Muscle layer of duodenum (tissue), 2 donors: Measurements from ENCODE around the gene WT1.

Source experiments
- H3K27ac ChIP-seq: one replicate; pipeline ENCODE4 v1.7.0; 2013; ENCODE audit warnings: mild to moderate bottlenecking, low read length
- H3K27me3 ChIP-seq: one replicate; pipeline ENCODE4 v1.7.0; 2013; ENCODE audit warnings: low read depth, mild to moderate bottlenecking, control low read depth, low read length
- H3K36me3 ChIP-seq, 2 donors: one replicate each; pipeline ENCODE4 v1.7.0; 2013; ENCODE audit warnings: low read length in 2 of 2, control low read depth in 1 of 2, mild to moderate bottlenecking in 1 of 2; ENCODE audit not compliant: insufficient read depth in 2 of 2, control insufficient read depth in 1 of 2
- H3K4me1 ChIP-seq, 2 donors: one replicate each; pipeline ENCODE4 v1.7.0; 2013; ENCODE audit warnings: low read length in 2 of 2, mild to moderate bottlenecking in 2 of 2, control low read depth in 1 of 2, moderate library complexity in 1 of 2; ENCODE audit not compliant: insufficient read depth in 2 of 2, control insufficient read depth in 1 of 2
- H3K4me3 ChIP-seq, 2 donors: one replicate each; pipeline ENCODE4 v1.7.0; 2013; ENCODE audit warnings: low read length in 2 of 2, low read depth in 1 of 2, mild to moderate bottlenecking in 1 of 2
- H3K9me3 ChIP-seq, 2 donors: one replicate each; pipeline ENCODE4 v1.7.0; 2013; ENCODE audit warnings: low read length in 2 of 2, control low read depth in 1 of 2, mild to moderate bottlenecking in 1 of 2; ENCODE audit not compliant: control insufficient read depth in 1 of 2
- donor health status: healthy.

The WT1 gene

DNA sequence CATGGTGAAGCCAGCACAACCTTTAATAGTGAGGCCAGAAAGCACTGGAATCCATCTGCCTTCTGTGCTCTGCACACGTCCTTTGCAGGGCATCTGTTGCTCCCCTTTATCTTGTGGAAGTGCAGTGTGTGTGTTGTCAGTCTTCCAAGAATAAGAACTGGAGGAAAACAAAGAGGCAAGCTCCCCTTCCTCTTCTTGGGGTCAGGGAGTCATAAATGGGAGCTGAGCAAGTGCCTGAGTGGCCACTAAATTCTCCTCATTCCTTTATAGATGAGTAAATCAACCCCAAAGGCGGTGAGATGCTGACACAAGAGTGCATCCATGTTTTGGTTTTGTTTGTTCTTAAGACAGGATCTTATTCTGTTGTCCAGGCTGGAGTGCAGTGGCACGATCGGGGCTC is 38.3 kb downstream of the WT1 start:
- H3K27me3 ChIP-seq = peaks cover 5% of the 10 kb centered on the region
- H3K9me3 ChIP-seq = no peaks in the 10 kb centered on the region
- no peak overlapping the region for H3K27ac ChIP-seq
- H3K36me3 ChIP-seq = no peaks in the 10 kb centered on the region
- no peaks in the 10 kb centered on the region for H3K4me1 ChIP-seq
- H3K4me3 ChIP-seq = no peak overlapping the region

DNA sequence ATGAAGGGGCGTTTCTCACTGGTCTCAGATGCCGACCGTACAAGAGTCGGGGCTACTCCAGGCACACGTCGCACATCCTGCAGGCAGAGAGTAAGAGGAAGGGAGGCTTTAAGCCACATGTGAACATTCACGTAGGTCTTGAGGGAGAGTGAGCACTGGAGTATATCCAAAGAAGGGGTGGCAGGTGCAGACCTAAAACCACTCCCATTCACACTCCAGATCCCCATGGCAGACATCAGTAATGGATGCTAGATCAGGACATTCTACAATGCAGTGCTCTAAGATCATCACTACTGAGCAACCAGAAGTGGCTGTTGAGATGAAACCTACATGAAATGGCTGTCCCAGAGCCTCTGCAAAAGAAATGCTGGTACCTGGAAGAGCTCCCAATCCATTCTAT is 39.0 kb downstream of the WT1 start:
- Histone ChIP-seq H3K27me3 (peaks cover 5% of the 10 kb centered on the region), H3K36me3 (no peaks in the 10 kb centered on the region), H3K27ac (no peak overlapping the region), H3K4me3 (no peak overlapping the region), H3K4me1 (no peaks in the 10 kb centered on the region), H3K9me3 (no peaks in the 10 kb centered on the region)

DNA sequence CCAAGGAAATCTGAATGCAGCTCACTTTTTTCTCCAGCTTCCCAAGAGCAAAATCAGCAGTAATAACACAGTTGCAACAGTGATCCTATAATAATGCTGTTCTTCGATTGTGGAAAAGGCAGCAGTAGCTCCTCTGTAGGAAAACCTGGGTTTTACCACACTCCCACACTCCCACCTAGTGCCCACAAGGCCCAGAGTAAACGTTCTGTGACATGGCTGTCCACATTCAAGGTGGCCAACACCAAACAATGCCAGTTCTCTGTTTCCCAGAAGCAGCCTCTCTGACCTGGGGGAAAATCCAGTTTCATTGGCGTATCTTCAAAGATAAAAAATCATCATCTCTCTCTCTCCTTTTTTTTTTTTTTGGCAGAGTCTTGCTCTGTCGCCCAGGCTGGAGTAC is 40.2 kb downstream of the WT1 start:
- H3K36me3 ChIP-seq = no peaks in the 10 kb centered on the region
- H3K4me1 ChIP-seq = no peaks in the 10 kb centered on the region
- no peaks in the 10 kb centered on the region for H3K9me3 ChIP-seq
- H3K27me3 ChIP-seq = no peaks in the 10 kb centered on the region
- no peak overlapping the region for H3K4me3 ChIP-seq
- H3K27ac ChIP-seq = no peak overlapping the region

DNA sequence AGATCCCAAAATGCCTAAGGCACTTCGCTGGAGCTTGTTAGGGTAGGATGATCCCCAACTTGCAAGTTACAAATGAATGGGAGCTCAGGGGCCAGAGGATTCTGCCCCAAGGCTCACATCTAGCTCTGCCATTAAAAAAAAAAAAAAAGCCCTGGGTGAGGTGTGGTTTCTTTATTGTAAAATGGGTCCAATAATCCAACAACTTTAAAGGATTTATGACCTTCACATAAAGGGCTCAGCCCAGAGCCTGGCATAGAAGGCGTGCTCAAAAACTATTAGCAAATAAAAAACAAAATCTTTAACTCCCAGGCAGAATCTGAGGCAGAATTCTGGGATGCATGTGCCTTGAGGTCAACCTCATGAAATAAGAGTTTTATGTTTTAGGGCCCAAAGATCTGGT is 42.5 kb downstream of the WT1 start:
- Histone ChIP-seq H3K27ac (no peak overlapping the region), H3K4me3 (no peak overlapping the region), H3K4me1 (peaks cover 0 to 6% of the 10 kb centered on the region in 2 donors), H3K36me3 (no peaks in the 10 kb centered on the region), H3K27me3 (no peaks in the 10 kb centered on the region), H3K9me3 (no peaks in the 10 kb centered on the region)

DNA sequence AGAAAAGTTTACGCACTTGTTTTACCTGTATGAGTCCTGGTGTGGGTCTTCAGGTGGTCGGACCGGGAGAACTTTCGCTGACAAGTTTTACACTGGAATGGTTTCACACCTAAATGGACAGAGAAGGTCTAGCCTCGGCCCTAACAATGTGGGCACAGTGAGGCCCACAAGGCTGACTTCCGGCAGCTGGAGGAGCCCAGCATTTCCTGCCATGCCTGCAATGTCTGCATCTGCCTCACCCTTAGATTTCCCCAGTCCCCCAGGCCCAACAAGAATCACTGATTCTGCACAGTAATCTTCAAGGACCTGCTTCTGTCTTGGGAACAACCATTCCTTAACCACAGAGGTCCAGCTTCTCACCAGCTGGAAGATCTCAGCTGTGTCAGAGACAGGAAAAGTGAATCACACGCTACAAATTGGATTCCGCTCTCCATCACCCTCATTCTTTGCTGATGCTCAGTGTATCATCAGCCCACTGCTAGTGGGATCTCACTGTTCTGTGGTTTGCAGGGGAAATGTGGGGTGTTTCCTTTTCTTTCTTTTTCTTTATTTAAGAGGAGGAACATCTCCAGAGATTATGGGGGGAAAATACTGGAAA is 43.3 kb downstream of the WT1 start:
- no peaks in the 10 kb centered on the region for H3K27me3 ChIP-seq
- H3K27ac ChIP-seq = no peak overlapping the region
- peaks cover 6% of the 10 kb centered on the region in 2 donors for H3K4me1 ChIP-seq
- no peak overlapping the region for H3K4me3 ChIP-seq
- H3K9me3 ChIP-seq = no peaks in the 10 kb centered on the region
- H3K36me3 ChIP-seq = no peaks in the 10 kb centered on the region

DNA sequence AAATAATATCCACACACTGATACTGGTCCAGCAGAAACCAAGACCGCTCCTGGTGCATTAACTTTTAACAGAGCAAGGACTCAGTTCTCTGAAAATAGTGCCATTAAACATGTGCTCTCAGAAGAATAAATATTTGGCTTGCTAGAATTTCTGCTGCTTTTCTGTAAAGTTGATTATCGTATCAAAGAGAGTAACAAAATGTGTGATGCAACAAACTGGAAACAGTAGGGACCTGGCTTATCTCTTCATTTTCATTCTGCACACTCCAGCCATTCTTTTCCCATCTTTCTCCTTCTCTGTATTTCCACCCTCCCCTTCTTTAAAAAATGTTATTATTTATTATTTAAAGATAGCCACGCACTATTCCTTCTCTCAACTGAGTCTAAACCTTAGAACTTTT is 43.9 kb downstream of the WT1 start:
- Histone ChIP-seq H3K4me3 (no peak overlapping the region), H3K36me3 (no peaks in the 10 kb centered on the region), H3K27ac (no peak overlapping the region), H3K4me1 (peaks cover 6 to 12% of the 10 kb centered on the region in 2 donors), H3K9me3 (no peaks in the 10 kb centered on the region), H3K27me3 (no peaks in the 10 kb centered on the region)

DNA sequence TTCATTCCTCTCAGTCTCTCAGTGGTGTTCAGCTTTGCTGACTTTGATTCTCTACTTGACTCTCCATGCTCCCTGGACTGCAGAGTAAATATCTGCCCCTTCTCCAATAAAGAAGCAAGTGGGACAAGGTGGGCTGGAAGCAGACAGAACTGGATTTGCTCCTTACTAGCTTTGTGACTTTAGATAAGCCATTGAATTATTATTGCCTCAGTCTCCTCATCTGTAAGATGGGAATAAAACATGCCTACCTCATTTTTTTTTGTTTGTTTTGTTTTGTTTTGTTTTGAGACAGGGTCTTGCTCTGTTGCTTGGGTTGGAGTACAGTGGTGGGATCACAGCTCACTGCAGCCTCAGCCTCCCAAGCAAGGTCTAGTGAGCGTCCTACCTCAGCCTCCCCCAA is 44.6 kb downstream of the WT1 start:
- no peaks in the 10 kb centered on the region for H3K27me3 ChIP-seq
- no peak overlapping the region for H3K27ac ChIP-seq
- peaks cover 6 to 16% of the 10 kb centered on the region in 2 donors for H3K4me1 ChIP-seq
- H3K9me3 ChIP-seq = no peaks in the 10 kb centered on the region
- no peak overlapping the region for H3K4me3 ChIP-seq
- no peaks in the 10 kb centered on the region for H3K36me3 ChIP-seq

DNA sequence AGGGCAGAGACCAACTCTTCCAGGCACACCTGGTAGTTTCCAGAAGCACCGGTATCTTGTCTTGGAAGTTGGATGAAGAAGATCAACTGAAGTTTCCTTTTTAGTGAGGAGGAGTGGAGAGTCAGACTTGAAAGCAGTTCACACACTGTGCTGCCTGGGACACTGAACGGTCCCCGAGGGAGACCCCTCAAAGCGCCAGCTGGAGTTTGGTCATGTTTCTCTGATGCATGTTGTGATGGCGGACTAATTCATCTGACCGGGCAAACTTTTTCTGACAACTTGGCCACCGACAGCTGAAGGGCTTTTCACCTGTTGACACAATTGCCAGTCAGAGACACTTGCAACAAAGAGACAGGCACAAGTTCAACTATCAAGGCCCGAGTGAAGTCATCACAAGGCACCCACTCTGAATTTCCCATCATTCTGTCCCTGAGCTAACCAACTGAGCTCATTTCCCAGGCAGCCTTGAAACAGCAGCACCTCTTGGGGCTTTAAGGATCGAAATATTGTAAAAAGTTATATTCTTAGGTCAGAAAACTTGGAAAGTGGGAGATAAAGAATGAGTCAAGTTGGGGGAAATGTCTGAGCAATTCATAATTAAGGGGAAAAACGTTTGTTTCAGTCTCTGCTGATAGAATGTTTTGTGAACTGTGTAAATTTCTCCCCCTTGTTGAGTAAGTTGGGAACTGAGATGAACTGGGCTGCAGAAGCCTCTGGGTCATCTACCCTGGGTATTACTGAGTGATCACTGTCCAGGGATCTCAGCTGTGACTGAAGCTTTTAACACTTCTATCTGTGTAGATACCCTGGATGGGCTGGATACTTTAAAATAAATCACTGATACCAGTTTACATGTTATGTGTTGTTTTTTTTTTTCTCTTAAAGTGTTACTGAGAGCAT is 46.2 kb downstream of the WT1 start:
- Histone ChIP-seq H3K4me3 (no peak overlapping the region), H3K36me3 (no peaks in the 10 kb centered on the region), H3K9me3 (no peaks in the 10 kb centered on the region), H3K4me1 (peaks cover 6 to 16% of the 10 kb centered on the region in 2 donors), H3K27ac (no peak overlapping the region), H3K27me3 (no peaks in the 10 kb centered on the region)

DNA sequence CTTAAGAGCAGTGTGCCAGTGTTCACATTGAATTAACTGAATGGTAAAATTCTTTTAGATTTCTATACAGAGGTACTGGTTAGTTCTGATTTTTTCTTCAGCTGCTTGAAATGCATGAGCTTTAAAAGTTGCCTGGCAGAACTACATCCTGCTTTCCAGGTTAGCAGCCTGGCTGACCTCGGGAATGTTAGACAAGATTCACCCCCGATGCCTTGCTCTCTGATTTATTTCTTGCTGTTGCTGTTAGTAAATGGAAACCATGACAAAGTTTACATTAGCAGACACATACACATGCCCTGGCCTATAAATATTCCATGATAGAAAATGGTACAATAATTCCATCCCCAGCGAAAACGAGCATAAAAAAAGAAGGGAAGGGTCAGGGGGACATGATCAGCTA is 47.0 kb downstream of the WT1 start:
- H3K27ac ChIP-seq = no peak overlapping the region
- H3K4me3 ChIP-seq = no peak overlapping the region
- H3K36me3 ChIP-seq = no peaks in the 10 kb centered on the region
- no peaks in the 10 kb centered on the region for H3K9me3 ChIP-seq
- no peaks in the 10 kb centered on the region for H3K27me3 ChIP-seq
- H3K4me1 ChIP-seq = peaks cover 6 to 16% of the 10 kb centered on the region in 2 donors

DNA sequence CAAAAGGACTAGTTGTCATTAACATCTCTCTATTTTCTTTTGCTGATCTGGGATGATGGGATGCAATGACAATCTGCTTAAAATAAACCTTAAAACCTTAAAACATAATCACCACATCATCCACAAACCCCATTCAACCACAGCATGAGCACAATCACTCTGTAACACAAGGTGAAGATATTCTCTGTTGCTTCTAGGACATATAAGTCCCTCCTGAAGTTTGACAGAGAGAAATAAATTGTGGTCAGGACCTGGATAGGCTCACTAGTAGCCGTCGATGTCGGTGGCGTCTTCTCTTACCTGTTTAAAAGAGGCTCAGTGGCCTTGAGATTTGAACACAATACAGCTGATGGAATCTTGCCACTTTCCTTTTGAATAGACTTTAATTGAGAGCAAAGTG is 47.9 kb downstream of the WT1 start:
- H3K4me1 ChIP-seq = peaks cover 6 to 16% of the 10 kb centered on the region in 2 donors
- no peak overlapping the region for H3K4me3 ChIP-seq
- no peaks in the 10 kb centered on the region for H3K9me3 ChIP-seq
- no peaks in the 10 kb centered on the region for H3K27me3 ChIP-seq
- H3K27ac ChIP-seq = no peak overlapping the region
- H3K36me3 ChIP-seq = no peaks in the 10 kb centered on the region

DNA sequence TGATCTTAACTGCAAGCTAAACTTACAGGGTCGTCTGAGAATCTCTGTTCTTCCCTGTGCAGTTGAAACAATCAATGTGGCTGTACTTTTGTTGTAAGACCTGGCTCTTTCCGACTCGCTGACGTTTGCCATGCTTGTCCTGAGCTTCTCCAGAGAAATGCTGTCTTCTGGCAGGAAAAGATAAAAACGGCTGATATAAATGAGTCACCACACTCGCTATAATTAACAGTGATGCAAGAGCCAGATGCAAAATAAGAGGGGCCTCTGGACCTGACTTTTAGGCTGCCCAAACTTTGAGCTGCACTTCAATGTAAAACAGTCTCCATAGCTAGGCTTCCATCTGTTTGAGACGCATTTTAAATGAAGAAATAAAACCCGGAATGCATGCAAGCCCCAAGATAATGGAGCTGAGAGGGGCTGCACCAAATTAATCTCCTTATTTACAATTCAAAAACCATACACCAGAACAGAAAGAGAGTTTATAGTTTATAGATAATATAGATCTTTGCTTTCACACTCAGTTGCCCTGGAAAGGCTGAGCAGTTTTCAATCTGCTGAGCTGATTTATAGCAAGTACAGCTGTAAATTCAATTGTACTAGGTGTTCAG is 48.5 kb downstream of the WT1 start:
- Histone ChIP-seq H3K27me3 (no peaks in the 10 kb centered on the region), H3K4me1 (peaks cover 6 to 16% of the 10 kb centered on the region in 2 donors), H3K36me3 (no peaks in the 10 kb centered on the region), H3K27ac (no peak overlapping the region), H3K9me3 (no peaks in the 10 kb centered on the region), H3K4me3 (no peak overlapping the region)
